Measurements from ENCODE around the gene THAP2. TPM values are rescaled to one million over a fixed set of nuclear protein-coding genes. Genes with fewer than 3 reads are reported as not detected.

Gene THAP2
- total RNA-seq, 1 donor from 2014 or later: 9.1 TPM

DNA sequence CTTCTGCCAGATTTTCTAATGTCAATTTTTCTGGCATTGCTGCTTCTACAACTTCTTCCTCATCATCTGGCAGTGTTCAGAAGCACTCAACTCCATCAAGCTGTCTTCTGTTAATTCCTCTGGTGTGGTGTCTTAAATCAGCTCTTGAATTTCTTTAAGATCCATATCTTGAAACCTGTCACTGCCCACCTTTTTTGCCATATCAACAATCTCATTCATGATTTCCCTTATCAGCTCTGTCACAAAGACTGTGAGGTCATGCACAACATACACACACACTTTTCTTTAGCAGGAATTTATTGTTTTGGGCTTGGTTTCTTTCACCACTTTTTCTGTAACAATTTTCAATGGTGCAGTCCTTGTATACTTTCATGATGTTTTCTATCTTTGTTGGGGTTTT is 7.2 kb downstream of the THAP2 start:
- H3K36me3 Mint-ChIP-seq (ENCODE audit: low read depth): peaks cover 7% of the 10 kb centered on the region
- TF ChIP-seq, protein P1, sequence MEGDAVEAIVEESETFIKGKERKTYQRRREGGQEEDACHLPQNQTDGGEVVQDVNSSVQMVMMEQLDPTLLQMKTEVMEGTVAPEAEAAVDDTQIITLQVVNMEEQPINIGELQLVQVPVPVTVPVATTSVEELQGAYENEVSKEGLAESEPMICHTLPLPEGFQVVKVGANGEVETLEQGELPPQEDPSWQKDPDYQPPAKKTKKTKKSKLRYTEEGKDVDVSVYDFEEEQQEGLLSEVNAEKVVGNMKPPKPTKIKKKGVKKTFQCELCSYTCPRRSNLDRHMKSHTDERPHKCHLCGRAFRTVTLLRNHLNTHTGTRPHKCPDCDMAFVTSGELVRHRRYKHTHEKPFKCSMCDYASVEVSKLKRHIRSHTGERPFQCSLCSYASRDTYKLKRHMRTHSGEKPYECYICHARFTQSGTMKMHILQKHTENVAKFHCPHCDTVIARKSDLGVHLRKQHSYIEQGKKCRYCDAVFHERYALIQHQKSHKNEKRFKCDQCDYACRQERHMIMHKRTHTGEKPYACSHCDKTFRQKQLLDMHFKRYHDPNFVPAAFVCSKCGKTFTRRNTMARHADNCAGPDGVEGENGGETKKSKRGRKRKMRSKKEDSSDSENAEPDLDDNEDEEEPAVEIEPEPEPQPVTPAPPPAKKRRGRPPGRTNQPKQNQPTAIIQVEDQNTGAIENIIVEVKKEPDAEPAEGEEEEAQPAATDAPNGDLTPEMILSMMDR (conservative IDR thresholded peaks at IDR 0.05): no peak
- no peak overlapping the region for H3K27ac Mint-ChIP-seq (ENCODE audit: unreplicated experiment)
- H3K27me3 Mint-ChIP-seq (ENCODE audit: low read depth): no peaks in the 10 kb centered on the region
- no peak for DNase-seq (ENCODE audit: low read depth, low spot score)
- H3K4me1 Mint-ChIP-seq: peaks cover 6% of the 10 kb centered on the region
- no peaks in the 10 kb centered on the region for H3K9me3 Mint-ChIP-seq
- no peak overlapping the region for H3K4me3 Mint-ChIP-seq

DNA sequence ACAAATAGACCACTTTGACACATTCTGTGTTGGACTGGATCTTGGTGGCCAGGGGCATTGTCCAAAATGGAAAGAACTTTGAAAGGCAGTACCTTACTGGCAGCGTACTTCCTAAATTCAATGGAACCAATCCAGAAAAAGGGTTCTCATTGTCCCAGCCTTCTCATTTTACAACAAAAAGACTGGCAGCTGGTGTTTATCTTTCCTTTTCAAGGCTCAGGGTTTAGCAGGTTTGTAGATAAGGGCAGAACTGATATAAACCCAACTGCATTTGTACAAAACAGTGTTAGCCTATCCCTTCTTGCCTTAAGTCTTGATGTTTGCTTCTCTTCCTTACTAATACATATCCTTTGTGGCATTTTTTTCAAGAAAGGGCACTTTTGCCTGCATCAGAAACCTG is 7.7 kb downstream of the THAP2 start:
- TF ChIP-seq, protein P1 (conservative IDR thresholded peaks at IDR 0.05): no peak
- Mint-ChIP-seq H3K4me1 (peaks cover 6% of the 10 kb centered on the region), H3K27me3 (ENCODE audit: low read depth) (no peaks in the 10 kb centered on the region), H3K4me3 (no peak overlapping the region), H3K27ac (ENCODE audit: unreplicated experiment) (no peak overlapping the region), H3K9me3 (no peaks in the 10 kb centered on the region), H3K36me3 (ENCODE audit: low read depth) (peaks cover 7% of the 10 kb centered on the region)
- DNase-seq (ENCODE audit: low read depth, low spot score): no peak

DNA sequence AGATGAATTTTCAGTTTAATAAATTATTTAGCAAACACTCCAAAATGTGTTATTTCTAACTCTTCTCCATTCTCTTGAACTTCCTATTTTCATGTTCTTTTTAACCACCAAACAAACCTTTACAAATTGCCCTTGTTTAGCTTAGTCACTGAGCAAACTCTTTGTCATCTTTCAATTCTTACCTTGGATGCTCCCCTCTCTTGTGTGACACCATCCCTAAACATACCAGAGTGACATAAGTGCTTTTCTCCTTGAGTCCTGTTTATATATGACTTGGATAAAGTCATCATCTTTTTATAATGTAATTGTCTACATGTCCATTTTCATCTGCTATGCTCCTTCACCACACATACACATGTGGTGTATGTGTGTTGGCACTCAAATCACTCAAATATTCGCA is 18.4 kb downstream of the THAP2 start:
- no peak overlapping the region for H3K27ac Mint-ChIP-seq (ENCODE audit: unreplicated experiment)
- H3K27me3 Mint-ChIP-seq (ENCODE audit: low read depth): no peaks in the 10 kb centered on the region
- no peak overlapping the region for H3K4me3 Mint-ChIP-seq
- DNase-seq (ENCODE audit: low read depth, low spot score): no peak
- no peaks in the 10 kb centered on the region for H3K36me3 Mint-ChIP-seq (ENCODE audit: low read depth)
- peaks cover 8% of the 10 kb centered on the region for H3K4me1 Mint-ChIP-seq
- TF ChIP-seq, protein P1 (conservative IDR thresholded peaks at IDR 0.05): no peak
- H3K9me3 Mint-ChIP-seq: no peaks in the 10 kb centered on the region

DNA sequence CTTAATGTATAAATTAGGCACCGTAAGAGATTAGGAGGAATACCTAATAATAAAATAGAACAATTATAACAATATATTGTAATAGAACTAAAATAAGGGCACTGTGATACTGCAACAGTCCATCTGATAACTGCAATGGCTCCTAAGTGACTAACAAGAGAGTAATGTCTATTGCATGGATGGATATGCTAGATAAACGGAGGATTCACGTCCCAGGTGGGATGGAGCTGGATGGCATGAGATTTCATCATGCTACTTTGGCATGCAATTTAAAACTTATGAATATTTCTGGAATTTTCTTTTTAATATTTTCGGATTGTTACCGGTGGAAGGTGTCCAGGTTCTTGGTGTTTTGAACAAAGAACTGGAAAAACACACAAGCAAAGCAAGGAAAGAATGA is 19.5 kb downstream of the THAP2 start:
- Mint-ChIP-seq H3K27ac (ENCODE audit: unreplicated experiment) (no peak overlapping the region), H3K4me1 (peaks cover 19% of the 10 kb centered on the region), H3K27me3 (ENCODE audit: low read depth) (no peaks in the 10 kb centered on the region), H3K9me3 (no peaks in the 10 kb centered on the region), H3K4me3 (no peak overlapping the region), H3K36me3 (ENCODE audit: low read depth) (no peaks in the 10 kb centered on the region)
- DNase-seq (ENCODE audit: low read depth, low spot score): no peak
- TF ChIP-seq, protein P1 (conservative IDR thresholded peaks at IDR 0.05): no peak

DNA sequence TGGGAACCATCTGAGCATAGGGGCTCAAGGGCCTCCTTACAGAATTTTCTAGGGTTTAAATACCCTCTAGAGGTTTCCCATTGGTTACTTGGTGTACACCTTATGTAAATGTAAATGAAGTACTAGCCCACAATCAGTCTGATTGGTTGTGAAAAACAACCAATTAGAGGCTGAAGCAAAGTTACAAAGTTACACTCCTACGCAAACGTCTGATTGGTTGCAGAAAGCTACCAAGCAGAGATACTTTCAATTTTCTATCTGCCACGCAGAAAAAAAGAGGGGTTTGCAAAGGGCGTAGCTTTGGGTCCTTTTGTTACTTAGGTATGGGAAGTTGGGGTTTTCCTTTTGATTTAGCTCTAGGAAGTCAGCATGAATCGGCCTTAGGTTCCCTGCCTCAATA is 20.0 kb downstream of the THAP2 start:
- no peaks in the 10 kb centered on the region for H3K36me3 Mint-ChIP-seq (ENCODE audit: low read depth)
- DNase-seq (ENCODE audit: low read depth, low spot score): no peak
- peaks cover 19% of the 10 kb centered on the region for H3K4me1 Mint-ChIP-seq
- H3K4me3 Mint-ChIP-seq: no peak overlapping the region
- H3K27ac Mint-ChIP-seq (ENCODE audit: unreplicated experiment): no peak overlapping the region
- TF ChIP-seq, protein P1 (conservative IDR thresholded peaks at IDR 0.05): no peak
- no peaks in the 10 kb centered on the region for H3K9me3 Mint-ChIP-seq
- no peaks in the 10 kb centered on the region for H3K27me3 Mint-ChIP-seq (ENCODE audit: low read depth)

Measured in neural crest cell (in vitro differentiated cells).